K562 (cell line): ENCODE data around the gene NRXN2. TPM values are rescaled to one million over a fixed set of nuclear protein-coding genes. Genes with fewer than 3 reads are reported as not detected.

Experiments used
- ATAC-seq: fragments of 200-7000 bp; cut with Tn5 transposase; 3 replicates; pipeline ENCODE4 v1.9.1; 2020; ENCODE audit warnings: moderate library complexity
- BruUV-seq: library from RNA; stranded (reverse); fragments of 400-500 nt; replicated peaks from 2 replicates; lab custom pipeline; 2021; lab: Mats Ljungman, UMichigan
- CTCF ChIA-PET: fragments of 300-600 bp; formaldehyde crosslinking; extraction: SDS; loops from one replicate; lab custom pipeline; 2021; ENCODE audit warnings: low intra/inter-chr PET ratio; lab: Yijun Ruan, JAX
- POLR2A ChIA-PET: fragments of 300-600, 350-650 bp; sonication (Branson Sonifier 250); formaldehyde crosslinking; extraction: SDS; loops from one replicate; lab custom pipeline; 2021; ENCODE audit warnings: antibody characterized with exemption, inconsistent platforms; lab: Yijun Ruan, JAX
- DNase-seq, 4 experiments: peaks; one replicate each; pipeline versions ENCODE4 v3.0.0 to v3.0.0-alpha.2; 2011 to 2018; ENCODE audit warnings: low spot score in 3 of 4, mixed read lengths in 3 of 4; ENCODE audit errors: extremely low read depth in 1 of 4
- FAIRE-seq: peaks from 2 replicates; lab custom pipeline; 2011; peaks lifted over from hg19 to GRCh38; lab: Jason Lieb, UNC
- H2AFZ ChIP-seq: 2 replicates; pipeline ENCODE4 v1.6.0; 2011; ENCODE audit warnings: low read depth, low read length, control low read depth, inconsistent platforms
- H3K27ac ChIP-seq: fragments of 200-600 bp; 3 replicates; pipeline ENCODE4 v1.8.0; 2011; ENCODE audit warnings: low read depth, mild to moderate bottlenecking, control low read depth, inconsistent platforms, low read length, moderate library complexity, mixed read lengths; ENCODE audit errors: extremely low read depth
- H3K27me3 ChIP-seq, 2 experiments: fragments of 300-600 bp in 1 of 2; 2 replicates in 1 of 2; 3 replicates in 1 of 2; pipeline versions ENCODE4 v1.6.0 to v1.8.0; 2011; ENCODE audit warnings: inconsistent platforms in 2 of 2, low read length in 2 of 2, mild to moderate bottlenecking in 1 of 2, mixed read lengths in 1 of 2, moderate library complexity in 1 of 2; ENCODE audit not compliant: control insufficient read depth in 2 of 2, insufficient read depth in 2 of 2
- H3K36me3 ChIP-seq: fragments of 300-600 bp; 3 replicates; pipeline ENCODE4 v1.8.0; 2011; ENCODE audit warnings: mild to moderate bottlenecking, low read length, inconsistent platforms; ENCODE audit not compliant: control insufficient read depth, insufficient read depth
- H3K4me1 ChIP-seq, 2 experiments: fragments of 200-600 bp in 1 of 2; replicated peaks in 1 of 2; 2 replicates in 1 of 2; 3 replicates in 1 of 2; pipeline versions ENCODE4 v1.5.1 to v1.8.0; 2011; ENCODE audit warnings: inconsistent platforms in 2 of 2, low read length in 2 of 2, mild to moderate bottlenecking in 1 of 2, mixed read lengths in 1 of 2, moderate library complexity in 1 of 2; ENCODE audit not compliant: control insufficient read depth in 2 of 2, insufficient read depth in 2 of 2
- H3K4me2 ChIP-seq: 2 replicates; pipeline ENCODE4 v1.6.1; 2011; ENCODE audit warnings: low read length, control low read depth, inconsistent platforms, mixed read lengths; ENCODE audit not compliant: insufficient read depth
- H3K4me3 ChIP-seq: fragments of 200-600 bp; sonication (generic), shearing (Covaris generic); 2 replicates; pipeline ENCODE4 v1.5.1; 2016; ENCODE audit warnings: control low read depth, inconsistent platforms
- H3K79me2 ChIP-seq: fragments of 200-600 bp; 3 replicates; pipeline ENCODE4 v1.8.0; 2011; ENCODE audit warnings: low read length, inconsistent platforms; ENCODE audit not compliant: control insufficient read depth, insufficient read depth
- H3K9ac ChIP-seq, 2 experiments: 2 replicates each; pipeline versions ENCODE4 v1.6.0 to v1.6.1; 2011; ENCODE audit warnings: low read depth in 2 of 2, low read length in 2 of 2, control low read depth in 1 of 2, inconsistent platforms in 1 of 2, mild to moderate bottlenecking in 1 of 2, mixed read lengths in 1 of 2; ENCODE audit not compliant: insufficient read depth in 1 of 2
- H3K9me1 ChIP-seq: one replicate; pipeline ENCODE4 v1.6.0; 2011; ENCODE audit warnings: inconsistent platforms, mild to moderate bottlenecking, low read length, moderate library complexity; ENCODE audit not compliant: control insufficient read depth, insufficient read depth
- H3K9me3 ChIP-seq: replicated peaks from 2 replicates; pipeline ENCODE4 v1.5.1; 2011; ENCODE audit warnings: low read depth, low read length, inconsistent platforms; ENCODE audit not compliant: control insufficient read depth, insufficient read depth
- H4K20me1 ChIP-seq: replicated peaks from 2 replicates; pipeline ENCODE4 v1.6.1; 2011; ENCODE audit warnings: low read length, inconsistent platforms, mixed read lengths; ENCODE audit not compliant: control insufficient read depth, insufficient read depth
- RBFOX2 ChIP-seq: fragments of 200-400 bp; formaldehyde crosslinking; IDR thresholded peaks from 2 replicates; pipeline ENCODE4 v1.6.1; 2017; ENCODE audit warnings: low read depth, mild to moderate bottlenecking, low read length, moderate library complexity
- ZBTB12 ChIP-seq: fragments of 250-450 bp; sonication (Bioruptor Pico); IDR thresholded peaks from 2 replicates; pipeline ENCODE4 v1.4.0; 2020
- WGBS: fragments of 100-300 bp; shearing (Covaris generic); methylation state at CpG from one replicate; pipeline ENCODE4 v1.1.6; 2016; ENCODE audit warnings: low coverage, mixed read lengths; ENCODE audit not compliant: insufficient coverage; ENCODE audit errors: missing lambda C conversion rate; 5-methylcytosine and 5-hydroxymethylcytosine counted together
- in situ Hi-C: fragments of 300-500 bp; cut with MboI; formaldehyde crosslinking; loops from 4 replicates; pipeline ENCODE4 v1.15.0; 2018; ENCODE audit warnings: inconsistent platforms, mixed read lengths
- intact Hi-C: fragments of 100-400 bp; cut with micrococcal nuclease; formaldehyde crosslinking; loops from 2 replicates; pipeline ENCODE4 v1.14.2; 2022
- polyA plus RNA-seq, 8 experiments: library from polyadenylated mRNA; depleted of rRNA in 4 of 8; stranded (reverse) in 5 of 8; unstranded in 3 of 8; fragments of >200 nt; fragmentation: Nextera tagmentation in 2 of 8; fragmentation: Illumina TruSeq in 1 of 8; extraction: Ambion mirVana in 2 of 8; extraction: Trizol in 1 of 8; gene quantifications; 2 replicates each; pipeline versions ENCODE4 v1.2.1 to v1.2.3, GENCODE V29; 2011 to 2014; ENCODE audit warnings: inconsistent platforms in 1 of 8, missing spikeins in 1 of 8
- total RNA-seq, 7 experiments: library from RNA; depleted of rRNA in 6 of 7; stranded (reverse); fragments of >200 nt in 6 of 7; fragmentation: Illumina TruSeq in 2 of 7; extraction: Trizol in 2 of 7; gene quantifications; 2 replicates each; pipeline versions ENCODE4 v1.2.1 to v1.2.3, GENCODE V29; 2011 to 2021; ENCODE audit warnings: low replicate concordance in 1 of 7

Gene NRXN2
- total and polyA plus RNA-seq, 9 of the 15 experiments (the other 6 are each of a cell fraction or from before 2014, with no cell fraction given) = 0.07 to 0.47 (median 0.15) TPM; not detected in 4

GRCh38 chr11:64766881-64767280 lies 43.9 kb upstream of the NRXN2 start:
- H3K36me3 ChIP-seq = peaks cover 96% of the 10 kb centered on the region
- BruUV-seq = no TSS peak
- FAIRE-seq = no peak
- no peak overlapping the region for H3K4me2 ChIP-seq
- no peak overlapping the region for H2AFZ ChIP-seq
- no peak overlapping the region for H3K9ac ChIP-seq
- intact Hi-C loops = loop anchor here (1.0 kb wide), 1 partner anchor 24 kb away; no protein-coding TSS in a partner anchor
- H3K9me1 ChIP-seq = peaks cover 10% of the 10 kb centered on the region
- WGBS = 100% methylated on average over 2 of the region's 11 CpGs
- no peak for TF ChIP-seq ZBTB12 (CRISPR knock-in tag)
- peak; percentile 4; the same call in 1 of the 2 replicates for TF ChIP-seq RBFOX2
- peaks cover 46% of the 10 kb centered on the region for H3K79me2 ChIP-seq
- in situ Hi-C loops = no loop called here
- CTCF ChIA-PET = interaction anchor here (1.0 kb wide), 1 partner anchor 24 kb away, joined by 3 read pairs; no protein-coding TSS in a partner anchor
- H3K4me1 ChIP-seq = peaks cover 13 to 35% of the 10 kb centered on the region in 2 experiments
- DNase-seq = no peak
- no peak overlapping the region for H3K27ac ChIP-seq
- H3K4me3 ChIP-seq = no peak overlapping the region
- H4K20me1 ChIP-seq = peaks cover 58% of the 10 kb centered on the region
- POLR2A ChIA-PET = interaction anchor here (1.0 to 7.9 kb wide), 5 partner anchors 7 to 78 kb away, joined by 3 to 168 read pairs (median 4); partner anchors contain the start of gene SF1
- no peaks in the 10 kb centered on the region for H3K9me3 ChIP-seq
- ATAC-seq = no peak
- no peaks in the 10 kb centered on the region for H3K27me3 ChIP-seq
